Bronchial epithelial cell (primary cell): ENCODE measurements around the gene ADAMTSL2. TPM values are rescaled to one million over a fixed set of nuclear protein-coding genes. Genes with fewer than 3 reads are reported as not detected.

ENCODE experiments used
- DNase-seq: peaks from one replicate; pipeline ENCODE4 v3.0.0-alpha.2; 2010; ENCODE audit warnings: low read depth
- FAIRE-seq: peaks from 2 replicates; lab custom pipeline; 2011; peaks lifted over from hg19 to GRCh38; lab: Jason Lieb, UNC
- H3K27me3 ChIP-seq: 2 replicates; pipeline ENCODE4 v1.5.1; 2011; ENCODE audit warnings: low read length; ENCODE audit not compliant: control insufficient read depth, insufficient read depth
- H3K36me3 ChIP-seq: 2 replicates; pipeline ENCODE4 v1.5.1; 2011; ENCODE audit warnings: low read length; ENCODE audit not compliant: control insufficient read depth, insufficient read depth
- H3K4me3 ChIP-seq: 2 replicates; pipeline ENCODE4 v1.5.1; 2011; ENCODE audit warnings: mild to moderate bottlenecking, low read depth, low read length, control low read depth
- CTCF ChIP-seq: IDR thresholded peaks from 2 replicates; pipeline ENCODE4 v1.5.1; 2011; ENCODE audit warnings: mild to moderate bottlenecking, moderate library complexity, low read length, control low read depth, inconsistent platforms; ENCODE audit not compliant: insufficient read depth, severe bottlenecking
- total RNA-seq: library from RNA; depleted of rRNA; stranded (reverse); fragments of >200 nt; gene quantifications from 2 replicates; pipeline ENCODE4 v1.2.1, GENCODE V29; 2014

Gene ADAMTSL2
- total RNA-seq, 1 donor from 2014 or later, result not detected

GRCh38 chr9:133614056-133614455, 79.6 kb downstream of the ADAMTSL2 start:
- no peak for TF ChIP-seq CTCF
- H3K36me3 ChIP-seq, result no peaks in the 10 kb centered on the region
- DNase-seq (no peak), FAIRE-seq (no peak)
- H3K4me3 ChIP-seq, result no peak overlapping the region
- peaks cover 9% of the 10 kb centered on the region for H3K27me3 ChIP-seq

- H3K4me3 ChIP-seq, result no peak overlapping the region
- no peak for TF ChIP-seq CTCF
- DNase-seq (no peak), FAIRE-seq (no peak)
- H3K36me3 ChIP-seq, result no peaks in the 10 kb centered on the region
- peaks cover 9% of the 10 kb centered on the region for H3K27me3 ChIP-seq
Observed at GRCh38 chr9:133614678-133615077, 80.2 kb downstream of the ADAMTSL2 start.

- H3K4me3 ChIP-seq, result no peak overlapping the region
- FAIRE-seq, result no peak
- no peak for TF ChIP-seq CTCF
- H3K27me3 ChIP-seq, result peaks cover 6% of the 10 kb centered on the region
- no peaks in the 10 kb centered on the region for H3K36me3 ChIP-seq
- DNase-seq, result no peak
Observed at GRCh38 chr9:133615186-133615585, 80.7 kb downstream of the ADAMTSL2 start.

- no peak for FAIRE-seq
- TF ChIP-seq CTCF, result no peak
- no peak for DNase-seq
- Histone ChIP-seq H3K27me3 (peaks cover 6% of the 10 kb centered on the region), H3K36me3 (no peaks in the 10 kb centered on the region), H3K4me3 (no peak overlapping the region)
Observed at GRCh38 chr9:133615606-133616188, 81.2 kb downstream of the ADAMTSL2 start.

- Histone ChIP-seq H3K27me3 (peaks cover 6% of the 10 kb centered on the region), H3K4me3 (no peak overlapping the region)
Observed at GRCh38 chr9:133616643-133617405, 82.3 kb downstream of the ADAMTSL2 start.

More at GRCh38 chr9:133616643-133617405, 82.3 kb downstream of the ADAMTSL2 start:
- DNase-seq (no peak), FAIRE-seq (no peak)
- H3K36me3 ChIP-seq, result no peaks in the 10 kb centered on the region
- no peak for TF ChIP-seq CTCF
